A549 (cell line): ENCODE results near the gene ADAMTS12.

Experiments
- ESRRA ChIP-seq: fragments of 150-350 bp; IDR thresholded peaks from 2 replicates; pipeline ENCODE4 v1.6.1; 2014; ENCODE audit warnings: mild to moderate bottlenecking, low read length, borderline replicate concordance
- MAZ ChIP-seq: fragments of 150-350 bp; IDR thresholded peaks from 2 replicates; pipeline ENCODE4 v1.6.1; 2014; ENCODE audit warnings: antibody characterized with exemption, low read depth, low read length, borderline replicate concordance
- RCOR1 ChIP-seq: fragments of 150-350 bp; IDR thresholded peaks from 2 replicates; pipeline ENCODE4 v1.6.1; 2014; ENCODE audit warnings: antibody characterized with exemption, low read length, low read depth
- TF ChIP-seq, protein P1 (sequence below): fragments of >200 bp; sonication (Bioruptor Twin); formaldehyde crosslinking; IDR thresholded peaks from 3 replicates; pipeline ENCODE4 v1.5.1; 2016

DNA sequence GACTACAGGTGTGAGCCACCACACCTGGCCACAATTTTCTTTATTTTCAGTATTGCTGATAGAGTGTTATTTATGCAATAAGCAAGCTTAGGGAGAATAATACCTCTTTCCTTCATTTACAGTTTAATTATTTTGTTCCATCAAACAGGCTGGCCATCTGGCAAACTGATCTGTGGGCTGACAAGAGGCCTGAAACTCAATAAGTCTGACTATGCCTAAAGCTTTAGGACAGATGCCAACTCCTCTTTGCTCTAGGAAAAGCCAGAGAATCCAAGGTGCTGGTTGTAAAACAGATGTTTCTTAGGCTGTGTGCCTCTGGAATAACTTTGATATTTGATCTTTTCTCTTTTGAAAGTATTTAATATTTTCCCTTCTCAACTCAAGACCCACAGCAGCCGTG lies 352.6 kb downstream of the ADAMTS12 start:
- TF ChIP-seq, protein P1, sequence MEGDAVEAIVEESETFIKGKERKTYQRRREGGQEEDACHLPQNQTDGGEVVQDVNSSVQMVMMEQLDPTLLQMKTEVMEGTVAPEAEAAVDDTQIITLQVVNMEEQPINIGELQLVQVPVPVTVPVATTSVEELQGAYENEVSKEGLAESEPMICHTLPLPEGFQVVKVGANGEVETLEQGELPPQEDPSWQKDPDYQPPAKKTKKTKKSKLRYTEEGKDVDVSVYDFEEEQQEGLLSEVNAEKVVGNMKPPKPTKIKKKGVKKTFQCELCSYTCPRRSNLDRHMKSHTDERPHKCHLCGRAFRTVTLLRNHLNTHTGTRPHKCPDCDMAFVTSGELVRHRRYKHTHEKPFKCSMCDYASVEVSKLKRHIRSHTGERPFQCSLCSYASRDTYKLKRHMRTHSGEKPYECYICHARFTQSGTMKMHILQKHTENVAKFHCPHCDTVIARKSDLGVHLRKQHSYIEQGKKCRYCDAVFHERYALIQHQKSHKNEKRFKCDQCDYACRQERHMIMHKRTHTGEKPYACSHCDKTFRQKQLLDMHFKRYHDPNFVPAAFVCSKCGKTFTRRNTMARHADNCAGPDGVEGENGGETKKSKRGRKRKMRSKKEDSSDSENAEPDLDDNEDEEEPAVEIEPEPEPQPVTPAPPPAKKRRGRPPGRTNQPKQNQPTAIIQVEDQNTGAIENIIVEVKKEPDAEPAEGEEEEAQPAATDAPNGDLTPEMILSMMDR, result no peak
- no peak for TF ChIP-seq RCOR1
- TF ChIP-seq MAZ, result no peak
- no peak for TF ChIP-seq ESRRA
